HUES64 (cell line): ENCODE results near the gene IRF4.

Experiments used
- H3K27ac ChIP-seq: 2 replicates; pipeline ENCODE4 v1.7.0; 2013; ENCODE audit warnings: low read depth, low read length, inconsistent platforms
- H3K27me3 ChIP-seq: 2 replicates; pipeline ENCODE4 v1.6.1; 2013; ENCODE audit warnings: mild to moderate bottlenecking, low read length; ENCODE audit not compliant: insufficient read depth
- H3K36me3 ChIP-seq: 2 replicates; pipeline ENCODE4 v1.6.1; 2013; ENCODE audit warnings: mild to moderate bottlenecking, low read length; ENCODE audit not compliant: insufficient read depth
- H3K4me1 ChIP-seq: 2 replicates; pipeline ENCODE4 v1.6.1; 2013; ENCODE audit warnings: mild to moderate bottlenecking, low read length, moderate library complexity; ENCODE audit not compliant: insufficient read depth
- H3K4me3 ChIP-seq: 2 replicates; pipeline ENCODE4 v1.5.1; 2013; ENCODE audit warnings: mild to moderate bottlenecking, low read length, moderate library complexity
- H3K9ac ChIP-seq: 2 replicates; pipeline ENCODE4 v1.6.1; 2013; ENCODE audit warnings: mild to moderate bottlenecking, low read depth, low read length
- H3K9me3 ChIP-seq: 2 replicates; pipeline ENCODE4 v1.6.1; 2013; ENCODE audit warnings: low read depth, low read length; ENCODE audit not compliant: insufficient read depth
- WGBS: fragments of 150-250, 120-280 bp; methylation state at CpG from one replicate; pipeline ENCODE4 v1.1.7; 2013; ENCODE audit warnings: missing lambda C conversion rate; 5-methylcytosine and 5-hydroxymethylcytosine counted together

The IRF4 gene

DNA sequence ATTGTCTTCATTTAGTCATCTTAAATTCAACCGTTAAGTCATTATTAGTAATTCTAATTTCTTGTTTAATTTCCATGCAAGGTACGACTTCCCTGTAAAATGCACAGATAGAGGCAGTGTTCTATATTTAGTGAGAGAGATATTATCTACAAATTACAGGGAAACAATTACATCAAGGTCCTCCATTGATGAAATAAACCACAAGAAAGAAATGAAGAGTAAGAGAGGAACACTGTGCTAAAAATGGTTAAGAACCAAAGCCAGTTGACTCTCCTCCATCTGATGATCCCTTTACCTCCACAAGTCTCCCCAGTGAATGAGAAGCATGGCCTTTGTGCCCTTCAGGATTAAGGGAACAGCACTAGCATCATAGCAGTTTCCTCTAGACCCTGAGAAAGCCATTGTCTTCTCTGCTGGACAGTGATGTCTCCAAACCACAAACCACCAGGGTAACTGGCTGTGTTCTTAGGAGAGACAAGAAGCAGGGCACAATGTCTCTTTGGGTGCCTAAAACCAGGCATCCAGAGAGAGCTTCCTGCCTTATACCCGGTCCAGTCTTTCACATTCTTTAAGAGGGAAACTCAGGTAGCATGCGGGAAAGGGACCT is 38.1 kb downstream of the IRF4 start:
- Histone ChIP-seq H3K9me3 (no peaks in the 10 kb centered on the region), H3K36me3 (no peaks in the 10 kb centered on the region), H3K4me3 (no peak overlapping the region), H3K27ac (no peak overlapping the region), H3K9ac (no peak overlapping the region), H3K27me3 (no peaks in the 10 kb centered on the region), H3K4me1 (no peaks in the 10 kb centered on the region)
- WGBS = 91% methylated on average over 2 of the region's 4 CpGs

DNA sequence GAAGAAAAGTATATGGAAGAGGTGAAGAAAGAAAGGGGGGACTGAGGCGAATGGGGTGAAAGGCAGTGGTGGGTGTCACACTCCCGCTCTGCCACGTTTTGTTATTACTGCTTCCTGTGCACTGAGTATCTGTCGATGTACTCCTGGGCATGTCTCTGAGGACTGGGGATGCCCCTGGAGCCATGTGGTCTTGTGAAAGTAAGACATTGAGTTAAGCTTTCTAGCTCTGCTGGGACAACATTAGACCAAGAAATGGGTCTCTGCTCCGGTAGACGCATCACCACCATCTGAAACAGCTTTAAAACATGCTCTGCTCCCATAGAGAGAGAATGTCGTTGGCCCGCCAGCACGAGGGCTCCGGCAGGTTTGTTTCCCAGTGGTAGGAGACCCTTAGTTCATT is 40.0 kb downstream of the IRF4 start:
- no peak overlapping the region for H3K27ac ChIP-seq
- 91% methylated on average over 10 of the region's 10 CpGs for WGBS
- no peak overlapping the region for H3K4me3 ChIP-seq
- H3K36me3 ChIP-seq = no peaks in the 10 kb centered on the region
- H3K4me1 ChIP-seq = no peaks in the 10 kb centered on the region
- H3K9me3 ChIP-seq = no peaks in the 10 kb centered on the region
- no peak overlapping the region for H3K9ac ChIP-seq
- H3K27me3 ChIP-seq = no peaks in the 10 kb centered on the region

GRCh38 chr6:431986-432385 is 40.4 kb downstream of the IRF4 start:
- 67% methylated on average over 6 of the region's 6 CpGs for WGBS
- Histone ChIP-seq H3K4me1 (no peaks in the 10 kb centered on the region), H3K27ac (no peak overlapping the region), H3K4me3 (no peak overlapping the region), H3K9ac (no peak overlapping the region), H3K27me3 (no peaks in the 10 kb centered on the region), H3K9me3 (no peaks in the 10 kb centered on the region), H3K36me3 (no peaks in the 10 kb centered on the region)

GRCh38 chr6:434051-434705 is 42.6 kb downstream of the IRF4 start:
- no peak overlapping the region for H3K27ac ChIP-seq
- H3K9ac ChIP-seq = no peak overlapping the region
- no peak overlapping the region for H3K4me3 ChIP-seq
- no peaks in the 10 kb centered on the region for H3K36me3 ChIP-seq
- 88% methylated on average over 14 of the region's 14 CpGs for WGBS
- no peaks in the 10 kb centered on the region for H3K27me3 ChIP-seq
- H3K9me3 ChIP-seq = no peaks in the 10 kb centered on the region
- no peaks in the 10 kb centered on the region for H3K4me1 ChIP-seq

DNA sequence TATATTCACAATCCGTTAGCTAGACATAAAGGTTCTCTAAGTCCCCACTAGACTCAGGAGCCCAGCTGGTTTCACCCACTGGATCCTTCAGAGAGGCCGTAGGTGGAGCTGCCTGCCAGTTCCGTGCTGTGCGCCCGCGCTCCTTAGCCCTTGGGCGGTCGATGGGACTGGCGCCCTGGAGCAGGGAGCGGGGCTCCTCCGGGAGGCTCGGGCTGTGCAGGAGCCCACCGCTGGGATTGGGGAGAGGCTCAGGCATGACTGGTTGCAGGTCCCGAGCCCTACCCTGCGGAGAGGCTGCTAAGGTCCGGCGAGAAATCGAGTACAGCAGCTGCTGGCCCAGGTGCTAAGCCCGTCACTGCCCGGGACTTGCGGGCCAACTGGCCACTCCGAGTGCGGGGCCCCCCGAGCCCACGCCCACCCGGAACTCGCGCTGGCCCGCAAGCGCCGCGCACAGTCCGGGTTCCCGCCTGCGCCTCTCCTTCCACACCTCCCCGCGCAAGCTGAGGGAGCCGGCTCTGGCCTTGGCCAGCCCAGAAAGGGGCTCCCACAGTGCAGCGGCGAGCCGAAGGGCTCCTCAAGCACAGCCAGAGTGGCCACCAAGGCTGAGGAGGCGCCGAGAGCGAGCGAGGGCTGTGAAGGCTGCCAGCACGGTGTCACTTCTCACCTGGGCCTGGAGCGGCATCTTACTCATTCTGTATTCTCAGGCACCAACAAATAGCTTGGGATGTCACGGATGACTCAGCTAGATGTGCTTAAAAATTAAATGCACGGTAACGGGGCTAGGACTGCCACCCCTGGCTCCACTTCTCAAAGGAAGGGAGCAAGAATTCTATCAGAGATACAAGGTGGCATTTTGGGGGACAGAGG is 44.1 kb downstream of the IRF4 start:
- no peaks in the 10 kb centered on the region for H3K9me3 ChIP-seq
- WGBS = 96% methylated on average over 50 of the region's 50 CpGs
- H3K36me3 ChIP-seq = no peaks in the 10 kb centered on the region
- no peaks in the 10 kb centered on the region for H3K4me1 ChIP-seq
- no peaks in the 10 kb centered on the region for H3K27me3 ChIP-seq
- H3K9ac ChIP-seq = no peak overlapping the region
- H3K4me3 ChIP-seq = no peak overlapping the region
- H3K27ac ChIP-seq = no peak overlapping the region

GRCh38 chr6:436308-437036 is 44.9 kb downstream of the IRF4 start:
- WGBS = 94% methylated on average over 25 of the region's 25 CpGs
- H3K27ac ChIP-seq = no peak overlapping the region
- no peaks in the 10 kb centered on the region for H3K9me3 ChIP-seq
- H3K4me3 ChIP-seq = no peak overlapping the region
- no peaks in the 10 kb centered on the region for H3K27me3 ChIP-seq
- H3K36me3 ChIP-seq = no peaks in the 10 kb centered on the region
- H3K9ac ChIP-seq = no peak overlapping the region
- H3K4me1 ChIP-seq = no peaks in the 10 kb centered on the region

DNA sequence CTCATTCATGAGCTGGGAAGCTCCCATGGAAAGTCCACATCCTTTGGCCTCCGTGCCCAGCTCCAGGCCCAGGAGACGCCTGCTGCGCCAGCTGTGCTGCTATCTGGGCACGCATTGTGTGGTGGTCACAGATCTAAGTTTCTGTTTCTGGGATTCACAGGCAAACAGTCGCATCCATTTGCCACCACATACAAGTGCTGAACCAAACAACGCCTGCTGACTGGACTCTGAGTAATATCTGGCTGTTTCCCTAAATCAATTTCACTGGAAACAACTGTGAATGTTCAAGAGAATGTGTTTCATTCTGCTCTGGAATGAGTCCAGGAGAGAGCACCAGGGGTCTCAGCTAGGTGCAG is 45.5 kb downstream of the IRF4 start:
- no peak overlapping the region for H3K4me3 ChIP-seq
- no peak overlapping the region for H3K27ac ChIP-seq
- 94% methylated on average over 6 of the region's 6 CpGs for WGBS
- H3K9me3 ChIP-seq = no peaks in the 10 kb centered on the region
- H3K36me3 ChIP-seq = no peaks in the 10 kb centered on the region
- H3K27me3 ChIP-seq = no peaks in the 10 kb centered on the region
- no peaks in the 10 kb centered on the region for H3K4me1 ChIP-seq
- H3K9ac ChIP-seq = no peak overlapping the region

- Histone ChIP-seq H3K27ac (no peak overlapping the region), H3K9ac (no peak overlapping the region)
Observed at GRCh38 chr6:438634-439170, 47.1 kb downstream of the IRF4 start.

GRCh38 chr6:439641-440167 is 48.2 kb downstream of the IRF4 start:
- Histone ChIP-seq H3K27me3 (no peaks in the 10 kb centered on the region), H3K9me3 (no peaks in the 10 kb centered on the region), H3K4me1 (no peaks in the 10 kb centered on the region), H3K27ac (no peak overlapping the region), H3K36me3 (no peaks in the 10 kb centered on the region), H3K9ac (no peak overlapping the region), H3K4me3 (no peak overlapping the region)
- WGBS = 86% methylated on average over 9 of the region's 9 CpGs

More at GRCh38 chr6:438634-439170, 47.1 kb downstream of the IRF4 start:
- no peaks in the 10 kb centered on the region for H3K4me1 ChIP-seq
- H3K9me3 ChIP-seq = no peaks in the 10 kb centered on the region
- H3K36me3 ChIP-seq = no peaks in the 10 kb centered on the region
- H3K4me3 ChIP-seq = no peak overlapping the region
- WGBS = 91% methylated on average over 12 of the region's 12 CpGs
- no peaks in the 10 kb centered on the region for H3K27me3 ChIP-seq

- no peak overlapping the region for H3K9ac ChIP-seq
- H3K4me1 ChIP-seq = no peaks in the 10 kb centered on the region
- H3K27ac ChIP-seq = no peak overlapping the region
- H3K36me3 ChIP-seq = no peaks in the 10 kb centered on the region
- 94% methylated on average over 12 of the region's 12 CpGs for WGBS
- H3K4me3 ChIP-seq = no peak overlapping the region
- H3K27me3 ChIP-seq = no peaks in the 10 kb centered on the region
- no peaks in the 10 kb centered on the region for H3K9me3 ChIP-seq
Observed at GRCh38 chr6:441126-441920, 49.8 kb downstream of the IRF4 start.
